BE2C (cell line): ENCODE data around the gene CDON.

Source experiments
- DNase-seq: peaks from one replicate; pipeline ENCODE4 v3.0.0-alpha.2; 2020
- H3K27me3 ChIP-seq: fragments of 250-450 bp; sonication (Bioruptor Pico); 2 replicates; pipeline ENCODE4 v1.5.1; 2020; ENCODE audit warnings: mild to moderate bottlenecking
- H3K36me3 ChIP-seq: fragments of 250-450 bp; sonication (Bioruptor Pico); 2 replicates; pipeline ENCODE4 v1.5.1; 2020; ENCODE audit warnings: mild to moderate bottlenecking
- H3K4me1 ChIP-seq: fragments of 250-450 bp; sonication (Bioruptor Pico); 2 replicates; pipeline ENCODE4 v1.5.1; 2020
- H3K4me3 ChIP-seq: 2 replicates; pipeline ENCODE4 v1.5.1; 2011; ENCODE audit warnings: low read depth, low read length
- H3K9me3 ChIP-seq: fragments of 250-450 bp; sonication (Bioruptor Pico); 2 replicates; pipeline ENCODE4 v1.5.1; 2020
- TF ChIP-seq, protein P1 (sequence below): IDR thresholded peaks from 2 replicates; pipeline ENCODE4 v1.5.1; 2012; ENCODE audit warnings: mild to moderate bottlenecking, low read depth, low read length

The CDON gene

DNA sequence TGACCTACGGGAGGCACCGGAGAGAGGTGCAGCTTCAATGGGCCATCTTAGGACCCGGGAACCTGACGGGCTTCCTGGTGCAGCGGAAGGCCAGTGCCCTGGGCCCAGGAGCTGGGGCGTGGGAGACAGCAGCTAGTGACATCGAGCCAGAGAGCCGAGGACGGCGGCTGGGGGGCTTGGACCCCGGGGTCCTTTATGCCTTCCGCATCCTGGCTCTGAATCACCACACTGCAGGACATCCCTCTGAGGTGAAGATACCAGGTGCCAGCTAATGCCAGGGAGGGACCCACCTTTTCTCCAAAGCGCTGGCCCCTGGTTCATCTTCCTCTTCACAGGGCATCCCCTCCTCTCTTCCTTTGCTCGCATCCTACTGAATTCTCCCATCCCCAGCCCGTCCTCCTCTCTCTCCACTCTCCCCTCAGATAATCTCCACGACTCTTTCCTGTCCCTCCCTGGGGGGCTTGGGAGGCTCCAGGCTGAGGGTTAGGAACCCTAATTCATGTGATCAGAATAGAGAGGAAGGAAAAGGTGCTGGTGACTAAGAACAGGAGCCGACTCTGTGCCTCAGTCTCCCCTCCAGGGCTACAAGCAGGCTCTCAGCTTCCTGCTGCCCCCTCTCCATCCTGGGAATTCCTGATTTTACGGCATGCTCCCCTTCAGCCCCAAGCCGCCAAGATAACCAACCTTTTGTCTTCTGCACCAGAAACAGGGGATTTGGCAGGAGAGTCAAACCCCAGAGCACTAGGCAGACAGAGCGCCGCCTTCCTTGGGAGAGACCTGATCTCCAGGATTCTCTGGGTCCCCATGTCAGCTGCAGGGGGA, 108.3 kb downstream of the CDON start:
- TF ChIP-seq, protein P1, sequence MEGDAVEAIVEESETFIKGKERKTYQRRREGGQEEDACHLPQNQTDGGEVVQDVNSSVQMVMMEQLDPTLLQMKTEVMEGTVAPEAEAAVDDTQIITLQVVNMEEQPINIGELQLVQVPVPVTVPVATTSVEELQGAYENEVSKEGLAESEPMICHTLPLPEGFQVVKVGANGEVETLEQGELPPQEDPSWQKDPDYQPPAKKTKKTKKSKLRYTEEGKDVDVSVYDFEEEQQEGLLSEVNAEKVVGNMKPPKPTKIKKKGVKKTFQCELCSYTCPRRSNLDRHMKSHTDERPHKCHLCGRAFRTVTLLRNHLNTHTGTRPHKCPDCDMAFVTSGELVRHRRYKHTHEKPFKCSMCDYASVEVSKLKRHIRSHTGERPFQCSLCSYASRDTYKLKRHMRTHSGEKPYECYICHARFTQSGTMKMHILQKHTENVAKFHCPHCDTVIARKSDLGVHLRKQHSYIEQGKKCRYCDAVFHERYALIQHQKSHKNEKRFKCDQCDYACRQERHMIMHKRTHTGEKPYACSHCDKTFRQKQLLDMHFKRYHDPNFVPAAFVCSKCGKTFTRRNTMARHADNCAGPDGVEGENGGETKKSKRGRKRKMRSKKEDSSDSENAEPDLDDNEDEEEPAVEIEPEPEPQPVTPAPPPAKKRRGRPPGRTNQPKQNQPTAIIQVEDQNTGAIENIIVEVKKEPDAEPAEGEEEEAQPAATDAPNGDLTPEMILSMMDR = no peak
- no peaks in the 10 kb centered on the region for H3K27me3 ChIP-seq
- no peaks in the 10 kb centered on the region for H3K9me3 ChIP-seq
- DNase-seq = no peak
- H3K4me3 ChIP-seq = no peak overlapping the region
- peaks cover 33% of the 10 kb centered on the region for H3K4me1 ChIP-seq
- peaks cover 44% of the 10 kb centered on the region for H3K36me3 ChIP-seq

DNA sequence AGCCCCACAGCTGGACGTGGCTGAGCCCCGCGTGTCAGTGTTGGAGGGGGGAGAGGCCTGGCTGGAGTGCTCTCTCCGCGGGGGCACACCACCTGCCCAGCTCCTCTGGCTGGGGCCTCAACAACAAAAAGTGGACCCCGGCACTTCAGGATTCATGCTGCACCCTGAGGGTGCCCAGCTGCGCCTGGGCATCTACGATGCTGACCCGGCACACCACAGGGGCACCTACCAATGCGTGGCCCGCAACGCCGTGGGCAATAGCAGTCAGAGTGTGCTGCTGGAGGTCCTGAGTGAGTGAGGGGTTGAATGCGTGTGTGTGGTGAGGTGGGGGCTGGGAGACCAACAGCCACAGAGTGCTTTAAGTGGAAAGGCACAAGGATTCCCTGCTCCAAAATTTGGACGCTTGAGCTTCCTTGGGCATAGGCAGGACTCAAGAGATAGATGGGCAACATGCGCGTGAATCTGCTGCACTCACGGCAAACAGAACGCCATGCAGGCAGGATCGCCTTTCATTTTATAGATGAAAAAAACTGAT, 109.2 kb downstream of the CDON start:
- TF ChIP-seq, protein P1 = no peak
- Histone ChIP-seq H3K27me3 (no peaks in the 10 kb centered on the region), H3K36me3 (peaks cover 40% of the 10 kb centered on the region), H3K4me3 (no peak overlapping the region), H3K4me1 (peaks cover 33% of the 10 kb centered on the region), H3K9me3 (no peaks in the 10 kb centered on the region)
- DNase-seq = no peak

DNA sequence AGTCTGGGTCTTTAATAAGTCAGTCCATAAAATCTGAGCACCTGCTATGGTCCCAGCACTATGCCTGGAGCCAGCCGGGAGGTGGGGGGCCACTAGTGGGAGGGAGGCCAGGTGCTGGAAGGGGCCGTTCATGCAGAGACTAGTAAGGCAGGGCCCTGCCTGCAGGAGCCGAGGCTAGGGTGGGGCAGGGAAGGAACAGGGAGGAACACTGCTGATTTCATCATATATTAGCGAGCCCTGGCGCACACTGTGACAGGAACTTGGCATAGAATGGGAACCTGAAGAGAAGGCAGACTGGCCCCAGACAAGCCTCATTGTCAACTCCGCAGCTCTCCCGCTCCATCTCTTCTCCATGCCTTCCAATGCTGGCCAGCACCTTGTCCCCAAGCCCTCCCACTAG, 109.7 kb downstream of the CDON start:
- peak; percentile 75 for DNase-seq
- peaks cover 33% of the 10 kb centered on the region for H3K4me1 ChIP-seq
- H3K36me3 ChIP-seq = peaks cover 39% of the 10 kb centered on the region

DNA sequence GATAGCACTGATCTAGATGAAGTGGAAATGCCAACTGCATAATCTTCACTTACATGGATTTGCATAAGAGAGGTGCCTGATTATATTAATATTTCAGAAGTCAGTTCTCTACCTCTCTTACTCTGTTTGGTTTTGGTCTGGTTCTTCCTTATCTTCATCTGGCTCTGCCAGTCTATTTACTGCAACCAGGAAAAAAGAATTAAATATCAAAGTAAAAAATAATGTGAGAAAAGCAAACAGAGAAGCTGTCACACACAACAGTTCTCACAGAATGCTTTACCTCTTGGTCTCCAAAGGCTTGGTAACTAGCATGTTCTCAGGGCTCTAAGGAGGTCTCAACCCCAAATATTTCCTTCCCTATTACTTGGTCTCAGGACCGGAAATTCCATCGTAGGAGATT, 110.1 kb downstream of the CDON start:
- H3K9me3 ChIP-seq = no peaks in the 10 kb centered on the region
- H3K36me3 ChIP-seq = peaks cover 35% of the 10 kb centered on the region
- no peaks in the 10 kb centered on the region for H3K27me3 ChIP-seq
- no peak overlapping the region for H3K4me3 ChIP-seq
- TF ChIP-seq, protein P1 = no peak
- peaks cover 33% of the 10 kb centered on the region for H3K4me1 ChIP-seq
- DNase-seq = no peak

More for the DNA sequence above, 109.7 kb downstream of the CDON start:
- TF ChIP-seq, protein P1 = no peak
- no peak overlapping the region for H3K4me3 ChIP-seq
- H3K27me3 ChIP-seq = no peaks in the 10 kb centered on the region
- H3K9me3 ChIP-seq = no peaks in the 10 kb centered on the region

DNA sequence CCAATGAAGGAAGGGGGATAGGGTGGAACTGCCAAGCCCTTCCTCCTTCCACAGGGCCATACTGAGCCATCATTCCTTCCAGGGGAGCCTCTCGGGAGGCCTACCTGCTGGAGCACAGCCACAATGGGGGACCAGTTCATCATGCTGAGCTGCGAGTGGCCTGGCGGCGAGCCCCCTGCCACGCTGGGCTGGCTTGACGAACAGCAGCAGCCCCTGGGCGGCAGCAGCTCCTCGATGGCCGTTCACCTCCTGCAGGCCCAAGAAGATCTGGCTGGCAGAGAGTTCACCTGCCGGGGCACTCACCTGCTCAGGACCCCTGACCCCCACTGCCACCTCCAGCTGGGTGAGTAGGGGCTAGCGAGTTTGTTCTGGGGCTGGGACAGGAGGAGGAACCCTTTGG, 110.9 kb downstream of the CDON start:
- Histone ChIP-seq H3K9me3 (no peaks in the 10 kb centered on the region), H3K4me3 (peak overlapping the region; percentile 15; the same call in 1 of the 2 replicates), H3K27me3 (no peaks in the 10 kb centered on the region), H3K4me1 (peaks cover 33% of the 10 kb centered on the region), H3K36me3 (peaks cover 27% of the 10 kb centered on the region)
- TF ChIP-seq, protein P1 = 0 out of 2 replicates have a peak, but pooled peaks have one; percentile 1
- peak; percentile 53 for DNase-seq
